COLO668 (cell line): ENCODE results near the gene ECHS1.

Source experiments
- DNase-seq: peaks from one replicate; lab custom pipeline; 2025; ENCODE audit not compliant: unreplicated experiment; lab: John Stamatoyannopoulos, UW

ECHS1 gene

DNA sequence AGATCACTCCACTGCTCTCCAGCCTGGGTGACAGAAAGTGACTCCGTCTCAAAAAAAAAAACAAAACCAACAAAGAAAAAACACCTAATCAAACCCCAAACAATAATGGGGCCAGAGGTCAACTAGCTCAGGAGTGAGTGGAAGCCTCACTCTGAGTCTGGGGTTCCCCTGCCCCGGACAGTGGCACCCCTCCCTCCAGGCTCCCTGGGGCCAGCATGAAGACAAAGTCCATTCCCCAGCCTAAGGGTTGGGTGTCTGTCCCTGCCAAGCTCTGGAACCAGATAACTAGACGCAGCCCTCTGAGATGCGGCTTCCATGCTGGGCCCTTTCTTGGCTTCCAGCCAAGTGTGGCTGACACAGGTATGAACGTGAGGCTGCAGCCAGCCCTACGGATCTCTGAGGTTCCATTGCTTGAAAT is 13.6 kb downstream of the ECHS1 start:
- peak; percentile 79 for DNase-seq

DNA sequence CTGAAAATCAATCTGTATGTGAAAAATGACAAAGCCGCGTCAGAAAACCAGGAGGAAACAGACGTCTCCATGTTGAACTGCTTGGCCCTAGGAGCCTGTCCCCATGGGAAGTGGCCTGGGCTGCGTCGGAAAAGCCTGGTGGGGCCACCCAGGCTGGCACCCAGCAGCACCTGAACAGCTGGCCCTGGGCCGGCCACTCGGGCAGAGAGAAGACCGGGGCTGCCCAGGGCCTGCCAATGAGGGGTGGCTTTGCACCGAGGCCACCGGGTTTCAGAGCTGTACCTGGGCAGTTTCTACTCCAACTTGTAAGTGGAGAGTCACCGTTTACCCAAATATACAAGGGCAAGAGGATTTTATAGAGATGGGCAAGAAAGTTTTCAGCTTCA is 14.2 kb downstream of the ECHS1 start:
- no peak for DNase-seq

DNA sequence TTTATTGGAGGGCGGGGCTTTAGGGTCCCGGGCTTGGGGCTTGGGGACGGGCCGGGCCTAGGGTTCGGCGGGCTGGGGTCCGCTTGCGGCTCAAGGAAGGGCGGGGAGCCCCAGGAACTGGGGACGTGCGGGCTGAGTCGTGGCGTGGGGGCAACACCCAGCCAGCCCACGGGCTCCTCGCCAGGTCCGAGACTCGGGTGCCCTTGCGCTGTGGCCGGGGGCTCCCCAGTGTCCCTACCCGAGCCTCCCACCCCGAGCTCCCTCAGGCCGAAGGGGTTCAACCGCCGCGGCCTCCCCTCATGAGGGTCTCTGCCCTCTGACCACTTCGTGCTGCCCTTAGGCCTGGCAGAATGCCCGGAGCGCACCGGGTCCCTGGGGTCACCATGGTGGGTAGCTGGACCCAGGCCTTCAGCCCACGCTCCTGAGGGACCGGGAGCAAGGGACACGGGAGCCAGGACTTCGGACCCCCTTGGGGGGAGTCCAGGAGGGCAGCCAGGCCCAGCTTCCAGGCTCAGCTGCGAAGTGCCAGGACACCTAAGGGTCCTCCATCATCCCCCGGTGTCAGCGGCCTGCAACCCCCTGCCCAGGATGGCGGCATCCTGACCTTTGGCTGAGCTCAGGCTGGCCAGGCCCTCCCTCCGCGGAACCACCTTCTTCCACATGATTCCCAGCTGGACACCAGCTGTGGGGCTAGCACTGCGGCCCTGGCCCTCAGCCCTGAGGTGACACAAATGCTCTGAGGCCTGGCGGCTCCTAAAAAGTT is 14.8 kb downstream of the ECHS1 start:
- DNase-seq, result no peak

DNA sequence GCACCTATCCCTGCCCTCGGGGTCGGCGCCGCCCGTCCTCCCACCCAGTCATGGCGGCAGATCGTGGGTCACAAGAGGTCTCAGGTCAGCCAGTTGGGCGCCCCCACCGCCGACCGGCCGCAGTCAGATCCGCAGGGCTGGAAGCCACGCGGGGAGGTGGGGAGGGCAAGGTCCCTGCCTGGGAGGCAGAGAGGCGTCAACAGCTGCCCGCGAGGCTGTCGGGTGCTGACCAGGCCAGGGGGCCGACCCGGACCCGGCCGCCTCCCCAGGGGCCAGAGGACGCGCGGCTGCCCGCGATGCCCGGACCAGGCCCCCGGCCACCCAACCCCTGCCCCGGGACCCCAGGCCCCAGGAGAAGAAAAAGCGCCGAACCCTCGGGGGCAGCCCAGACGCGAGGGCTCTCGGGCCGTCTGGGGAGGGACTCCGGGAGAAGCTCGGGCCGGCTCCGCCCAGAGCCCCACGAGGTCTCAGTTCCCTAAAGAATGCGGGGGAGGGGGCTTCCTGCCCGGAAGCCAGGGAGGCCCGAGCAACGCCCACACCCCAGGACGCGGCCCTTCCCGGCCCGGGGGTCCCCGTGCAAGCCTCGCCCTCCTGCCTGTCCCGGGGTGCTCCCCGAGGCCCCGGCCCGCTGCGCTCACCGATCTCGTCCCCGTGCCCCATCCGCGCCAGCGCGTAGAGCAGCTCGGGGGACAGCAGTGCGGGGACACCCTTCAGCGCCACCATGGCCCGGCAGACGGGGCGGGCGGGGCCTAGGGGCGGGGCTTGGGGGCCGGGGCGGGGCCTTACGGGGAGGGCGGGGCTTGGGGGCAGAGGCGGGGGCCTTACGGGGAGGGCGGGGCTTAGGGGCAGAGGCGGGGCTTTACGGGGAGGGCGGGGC is 15.6 kb downstream of the ECHS1 start, which contains the start of gene FUOM:
Gene FUOM, minus strand, starts transcription at position 735 of the 877 bp plus-strand sequence. Its CDS starts 12 bp downstream, at position 723.
- DNase-seq, result no peak

DNA sequence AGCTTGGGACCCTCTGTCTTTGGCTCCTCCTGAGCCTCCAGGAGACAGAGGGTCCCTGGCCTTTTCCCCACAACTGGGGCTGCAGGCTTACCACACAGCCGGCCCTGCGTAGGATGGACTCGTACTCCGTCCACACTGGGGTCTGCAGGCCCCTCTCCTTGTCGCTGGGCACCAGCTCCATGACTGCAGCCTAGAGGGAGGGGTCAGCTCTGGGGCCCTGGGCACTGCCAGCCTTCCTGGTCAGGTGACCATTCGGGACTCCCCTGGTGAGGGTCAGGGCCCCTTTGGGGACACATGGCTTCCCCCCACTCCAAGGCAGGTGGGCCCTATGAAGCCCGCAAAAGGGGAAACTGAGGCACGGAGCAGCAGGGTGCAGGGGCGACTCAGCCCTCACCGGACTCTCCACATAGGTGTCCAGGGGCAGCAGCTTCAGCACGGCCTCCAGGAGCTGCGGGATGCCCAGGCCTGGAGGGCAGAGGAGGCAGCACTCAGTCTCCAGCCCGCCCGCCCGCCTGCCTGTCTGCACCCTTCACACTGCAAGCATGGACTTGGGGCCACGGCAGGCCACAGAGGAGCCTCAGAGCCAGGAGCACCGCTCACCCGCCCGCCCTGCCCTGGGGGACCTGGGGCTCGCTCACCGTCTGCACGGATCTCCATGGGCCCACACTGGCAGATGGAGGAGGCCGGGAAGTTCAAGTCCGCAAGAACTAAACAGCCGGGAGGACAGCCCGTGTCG is 16.4 kb downstream of the ECHS1 start:
- no peak for DNase-seq

DNA sequence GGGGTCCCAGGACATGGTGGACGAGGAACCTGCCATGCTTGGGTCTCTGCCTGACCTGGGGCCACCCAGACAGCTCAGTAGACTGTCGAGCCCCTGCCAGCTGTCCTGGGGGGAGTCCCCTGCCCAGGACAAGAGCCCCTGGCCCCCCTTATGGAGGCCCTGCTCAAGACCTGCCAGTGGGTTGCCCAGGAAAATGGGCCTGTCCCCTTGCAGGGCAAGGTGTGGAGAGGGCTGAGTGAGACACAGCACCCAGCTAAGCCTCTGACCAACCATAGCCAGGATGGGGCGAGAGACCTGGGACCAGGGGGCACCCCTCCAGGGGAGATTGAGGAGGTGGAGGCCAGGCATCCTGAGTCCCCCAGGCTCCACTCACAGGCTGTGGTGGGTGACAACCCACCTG is 17.2 kb downstream of the ECHS1 start:
- DNase-seq, result no peak

DNA sequence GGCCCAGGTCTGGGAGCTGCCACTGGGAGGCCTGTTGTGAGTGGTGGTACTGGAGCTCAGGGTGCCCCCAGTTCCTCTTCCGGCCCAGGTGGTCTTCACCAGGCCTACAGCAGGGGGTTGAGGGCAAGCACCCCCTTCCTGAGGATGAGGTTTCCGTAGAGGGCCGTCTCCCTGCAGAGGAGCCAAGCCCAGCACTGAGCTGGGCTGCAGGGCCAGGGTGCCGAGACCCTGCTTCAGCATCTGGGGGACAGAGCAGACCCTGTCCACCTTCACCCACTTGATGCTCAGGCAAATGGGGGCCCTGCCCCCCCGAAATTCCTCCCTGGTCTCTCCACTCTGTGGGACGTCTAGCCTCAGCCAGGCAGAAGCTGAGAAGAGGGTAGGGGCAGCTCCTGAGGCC is 17.9 kb downstream of the ECHS1 start:
- DNase-seq, result no peak

DNA sequence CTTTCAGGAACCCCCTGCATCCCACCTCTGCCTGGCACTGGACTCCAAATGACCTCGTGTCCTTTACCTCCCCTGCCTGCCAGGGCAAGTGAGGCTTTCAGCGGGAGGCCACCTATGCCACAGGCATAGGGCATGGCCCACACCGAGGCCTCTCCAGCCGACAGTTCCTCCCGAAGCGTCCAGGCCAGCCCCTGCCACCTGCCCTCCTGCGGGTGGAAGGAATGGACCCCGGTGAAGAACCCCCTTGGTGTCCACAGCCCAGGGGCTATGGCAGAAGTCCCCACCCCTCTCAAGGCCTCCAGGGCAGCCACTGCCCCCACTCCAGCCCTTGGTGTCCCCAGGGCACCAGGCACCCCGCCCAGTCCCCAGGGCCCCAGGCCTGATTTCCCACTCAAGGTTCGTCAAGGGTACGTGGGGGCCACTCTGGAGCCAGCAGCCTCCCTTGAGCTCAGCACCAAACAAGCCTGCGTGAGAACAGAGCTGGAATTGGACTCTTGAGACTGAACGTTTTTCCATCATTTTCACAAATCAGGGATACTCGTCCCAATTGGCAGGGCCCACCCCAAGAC is 18.4 kb downstream of the ECHS1 start:
- DNase-seq, result no peak

DNA sequence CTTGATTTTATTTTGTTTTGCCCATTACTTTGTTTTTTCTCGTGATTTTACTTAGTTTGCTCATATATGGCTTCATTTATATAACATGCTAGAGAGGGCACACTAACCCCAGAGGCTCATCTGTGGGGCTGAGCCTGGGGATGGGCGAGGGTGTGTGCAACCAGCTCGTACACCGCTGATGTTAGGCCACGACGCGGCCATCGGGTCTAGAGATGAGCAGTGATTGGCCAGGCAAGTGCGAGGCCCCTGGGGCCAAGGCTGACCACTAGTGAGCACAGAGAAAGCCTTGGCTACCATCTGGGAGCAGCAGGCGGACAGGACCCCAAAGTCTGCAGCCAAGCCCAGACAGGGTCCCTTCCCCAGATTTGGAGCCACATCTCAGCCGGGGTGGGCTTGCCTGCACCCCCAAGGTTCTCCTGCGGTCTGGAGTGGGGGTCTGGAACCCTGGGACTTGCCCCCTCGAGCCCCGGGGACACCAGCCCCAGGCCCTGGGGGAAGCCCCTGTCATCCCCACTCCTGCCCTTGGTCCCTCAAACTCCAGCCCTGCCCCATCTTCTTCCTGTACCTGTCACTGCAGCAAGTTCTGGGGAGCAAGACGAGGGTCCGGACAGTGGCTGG is 19.1 kb downstream of the ECHS1 start:
- DNase-seq, result no peak

DNA sequence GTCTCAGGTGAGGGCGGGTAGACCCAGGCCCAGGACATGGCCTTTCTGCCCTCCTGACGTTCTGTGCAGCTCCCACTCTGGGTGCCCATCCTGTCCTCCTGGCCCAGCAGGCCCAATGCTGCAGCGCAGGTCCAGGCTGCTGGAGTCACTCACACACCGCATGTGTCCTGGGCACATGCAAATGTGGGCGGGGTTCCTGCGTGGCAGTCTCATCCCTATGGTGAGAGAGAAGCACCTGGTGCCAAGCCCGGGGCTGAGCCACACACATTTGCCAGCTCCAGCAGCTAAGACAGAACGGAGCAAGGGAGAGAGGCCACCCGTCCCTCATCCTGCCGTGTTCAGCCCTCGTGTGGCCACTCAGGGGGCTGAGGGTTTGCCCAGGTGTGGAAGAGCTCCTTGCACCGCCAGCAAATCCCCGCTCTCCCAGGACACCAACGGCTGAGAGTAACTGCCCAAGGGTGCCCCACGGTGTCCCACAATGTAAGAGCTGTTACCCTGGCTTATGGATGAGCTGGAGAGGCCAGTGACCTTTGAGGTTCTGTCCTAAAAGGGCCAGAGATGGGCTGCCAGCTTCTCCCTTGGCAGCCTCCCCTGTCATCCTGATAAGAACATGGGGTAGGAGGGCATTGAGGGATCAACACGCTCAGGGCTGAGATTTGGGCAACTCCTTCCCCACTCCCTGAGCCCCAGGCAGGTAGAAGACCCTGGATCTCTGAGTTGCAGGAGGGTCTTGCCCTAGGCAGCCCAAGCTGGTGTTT is 19.8 kb downstream of the ECHS1 start:
- DNase-seq, result peak; percentile 16

DNA sequence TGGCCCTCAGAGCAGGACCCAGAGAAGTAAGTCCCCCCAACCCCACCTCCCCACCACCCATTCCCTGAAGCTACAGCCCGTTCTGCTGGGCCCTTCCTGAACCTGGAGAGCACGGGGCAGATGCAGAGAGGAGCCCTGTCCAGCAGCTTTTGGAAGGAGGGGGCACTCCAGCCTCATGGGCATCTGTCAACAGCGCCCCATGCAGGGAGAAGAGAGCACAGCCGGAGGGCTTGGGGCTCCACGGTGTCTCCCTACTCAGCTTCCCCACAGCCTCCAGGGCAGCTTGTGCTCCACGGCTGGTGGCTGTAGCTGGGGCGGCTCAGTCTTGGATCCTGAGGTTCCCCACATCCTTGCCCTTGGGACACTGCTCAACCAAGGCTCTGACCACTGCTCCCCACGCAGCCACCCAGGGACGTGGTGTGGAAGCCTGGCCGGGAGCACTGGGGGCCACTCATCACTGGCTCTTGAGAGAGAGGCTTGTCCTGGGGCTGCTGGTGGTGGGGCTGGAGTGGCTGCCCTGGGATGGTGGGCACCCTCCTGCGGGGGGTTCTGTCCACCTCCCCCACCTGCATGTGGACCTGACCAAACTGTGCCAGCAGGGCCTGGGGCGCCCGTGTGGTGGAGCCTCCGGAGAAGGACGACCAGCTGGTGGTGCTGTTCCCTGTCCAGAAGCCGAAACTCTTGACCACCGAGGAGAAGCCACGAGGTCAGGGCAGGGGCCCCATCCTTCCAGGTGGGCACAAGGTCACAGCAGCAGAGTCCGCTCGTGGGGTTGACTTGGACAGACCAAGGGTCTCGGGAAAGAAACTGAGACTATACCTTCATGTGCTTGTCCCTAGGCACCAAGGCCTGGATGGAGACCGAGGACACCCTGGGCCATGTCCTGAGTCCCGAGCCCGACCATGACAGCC is 21.5 kb downstream of the ECHS1 start:
- DNase-seq, result no peak

DNA sequence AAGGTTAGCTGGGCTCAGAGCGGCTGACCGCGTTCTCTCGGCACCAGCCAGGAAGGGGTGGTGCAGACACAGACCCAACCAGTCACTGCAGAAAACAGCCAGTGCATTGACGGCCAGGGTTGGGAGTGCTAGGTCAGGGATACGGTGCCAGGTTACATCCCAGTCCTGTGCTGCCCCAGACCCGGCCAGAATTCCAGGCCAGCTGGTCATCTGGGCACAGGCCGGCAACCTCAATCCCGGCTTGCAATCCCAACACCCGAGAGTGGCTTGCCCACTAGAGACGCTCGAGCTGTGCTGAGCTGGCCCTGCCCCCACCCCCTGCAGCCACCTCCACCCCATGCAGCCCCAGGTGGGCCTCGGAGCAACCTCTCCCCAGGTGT is 22.2 kb downstream of the ECHS1 start:
- DNase-seq, result no peak

DNA sequence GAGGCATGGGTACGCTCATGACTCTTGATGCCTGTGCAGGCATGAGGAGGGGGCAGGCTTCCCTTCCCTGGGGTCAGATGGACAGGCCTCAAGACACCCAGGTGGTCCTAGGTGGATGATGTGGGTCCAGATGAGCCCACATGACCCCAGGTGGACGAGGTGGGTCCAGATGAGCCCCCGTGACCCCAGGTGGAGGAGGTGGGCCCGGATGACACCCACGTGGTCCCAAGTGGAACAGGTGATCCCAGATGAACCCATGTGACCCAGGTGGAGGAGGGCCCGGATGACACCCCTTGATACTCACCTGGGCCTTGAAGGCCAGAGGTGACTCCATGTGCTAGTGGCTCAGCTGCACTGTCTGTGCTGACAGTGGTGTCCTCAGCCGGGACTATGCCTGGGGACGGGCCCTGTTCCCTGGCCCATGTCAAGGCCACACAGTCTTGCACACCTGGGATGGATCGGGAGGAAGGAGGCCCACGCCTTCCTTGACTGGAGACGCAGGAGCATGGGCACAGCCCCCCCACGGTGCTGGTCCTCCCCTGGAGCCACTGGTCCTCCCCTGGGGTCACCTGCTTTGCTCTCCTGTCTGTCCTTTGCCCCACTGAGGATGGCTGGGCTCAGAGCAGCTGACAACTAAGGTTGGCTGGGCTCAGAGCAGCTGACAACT is 22.7 kb downstream of the ECHS1 start:
- no peak for DNase-seq

DNA sequence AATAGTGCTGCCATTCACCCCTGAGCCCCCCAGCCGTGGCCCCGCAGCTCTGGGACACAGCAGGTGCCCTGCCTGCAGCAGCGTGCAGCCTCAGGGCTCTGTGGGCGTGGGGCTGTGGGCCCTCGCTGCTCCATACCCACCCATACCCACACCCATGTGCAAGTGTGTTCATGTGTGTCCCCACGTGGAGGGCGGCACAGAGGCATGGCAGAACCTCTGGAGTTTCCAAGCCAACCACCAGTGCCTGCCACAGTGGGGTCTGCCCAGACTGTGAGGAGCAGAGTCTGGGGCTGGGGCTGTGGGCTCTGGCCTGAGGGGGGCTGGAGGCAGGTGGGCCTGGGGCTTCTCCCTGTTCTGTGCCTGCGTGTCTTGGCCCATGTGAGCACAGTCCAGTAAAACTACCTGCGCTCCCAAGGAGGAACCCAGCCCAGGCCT is 23.6 kb downstream of the ECHS1 start:
- DNase-seq, result no peak

DNA sequence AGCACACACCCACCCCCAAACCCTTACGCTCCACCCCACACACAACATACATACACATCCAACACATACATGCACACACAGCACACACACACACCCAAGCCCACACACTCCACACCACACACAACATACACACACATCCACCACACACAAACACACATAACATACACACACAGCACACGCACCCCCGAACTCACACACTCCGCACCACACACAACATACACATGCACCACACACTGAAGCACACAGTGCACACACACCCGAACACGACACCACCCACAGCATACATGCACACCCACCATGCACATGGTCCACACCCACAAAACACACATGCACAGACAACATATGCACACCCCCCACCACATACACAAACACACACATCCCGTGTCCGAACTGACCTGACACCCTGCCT is 24.0 kb downstream of the ECHS1 start:
- no peak for DNase-seq

DNA sequence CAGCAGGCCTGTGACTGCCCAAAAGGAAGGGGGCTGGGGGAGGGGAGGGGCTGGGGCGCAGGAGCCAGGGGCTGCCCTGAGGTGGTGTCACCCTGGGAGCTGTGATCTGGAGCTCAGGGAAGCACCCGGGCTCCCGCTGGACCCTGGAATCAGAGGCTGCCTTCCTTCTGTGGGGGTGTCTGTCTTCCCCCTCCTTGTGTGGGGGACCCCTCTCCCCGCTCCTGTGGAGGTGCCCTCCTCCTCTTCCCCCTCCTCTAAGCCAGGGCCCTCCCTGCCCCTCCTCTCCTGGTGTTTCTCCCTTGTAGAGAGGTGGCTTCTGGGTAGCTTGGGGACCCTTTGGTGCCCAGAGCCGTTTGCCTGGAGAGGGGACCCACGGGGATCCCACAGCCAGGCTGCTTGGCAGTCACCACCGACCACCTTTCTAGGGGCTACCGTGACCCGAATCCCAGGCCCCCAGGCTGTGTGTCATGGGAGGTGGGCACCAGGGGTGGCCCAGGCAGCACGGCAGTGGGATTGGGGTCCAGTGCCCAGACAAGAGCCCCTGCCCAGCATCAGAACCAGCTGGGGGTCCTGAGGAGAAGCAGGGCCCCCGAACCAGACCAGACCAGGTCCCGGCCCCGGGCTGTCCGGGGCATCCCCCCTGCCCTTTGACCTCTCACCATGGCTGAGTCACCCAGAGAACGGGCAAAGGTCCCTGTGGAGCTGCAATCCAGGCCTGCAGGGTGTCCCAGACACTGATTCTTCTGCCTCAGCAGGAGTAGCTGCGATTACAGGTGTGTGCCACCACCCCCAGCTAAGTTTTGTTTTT is 25.2 kb downstream of the ECHS1 start:
- no peak for DNase-seq

DNA sequence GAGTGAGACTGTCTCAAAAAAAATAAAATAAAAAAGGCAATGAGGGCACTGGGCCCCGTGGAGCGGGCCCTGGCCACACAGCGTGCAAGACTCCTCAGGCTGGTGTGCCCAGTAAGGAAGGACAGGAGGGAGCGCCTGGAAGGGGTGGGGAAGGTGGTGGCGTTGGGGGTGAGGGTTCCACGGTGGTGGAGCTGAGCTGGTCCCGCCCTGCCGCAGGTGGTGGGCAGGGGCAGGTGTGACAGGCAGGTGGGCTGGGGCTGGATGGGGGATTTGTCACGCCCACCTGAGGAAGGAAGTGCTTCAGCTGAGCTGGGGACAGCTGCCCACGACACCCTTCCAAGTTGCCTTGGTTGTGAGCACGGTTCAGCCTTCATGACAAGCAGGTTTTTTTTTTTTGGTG is 26.7 kb downstream of the ECHS1 start:
- DNase-seq, result no peak

DNA sequence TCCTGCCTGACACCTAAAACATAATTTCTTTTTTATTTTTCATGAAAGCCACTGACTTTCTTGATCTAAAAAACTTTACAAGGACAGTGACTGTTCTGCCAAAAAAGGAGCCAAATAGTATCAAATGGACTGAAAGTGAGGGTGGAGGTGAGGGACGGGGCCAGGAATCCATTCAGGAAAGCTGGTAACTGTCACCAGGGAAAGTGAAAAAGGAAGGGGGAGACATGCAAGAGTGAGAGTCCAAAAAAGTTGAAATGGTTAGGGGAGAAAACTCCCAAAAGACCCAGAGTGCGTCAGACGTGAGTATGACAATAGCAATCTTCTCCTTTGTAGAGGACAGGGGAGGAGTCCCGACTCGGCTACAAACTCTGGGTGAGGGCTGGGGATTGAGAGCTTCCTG is 28.9 kb downstream of the ECHS1 start:
- no peak for DNase-seq
